Endothelial cell of umbilical vein (primary cell): ENCODE data around the gene SCN10A. TPM values are rescaled to one million over a fixed set of nuclear protein-coding genes. Genes with fewer than 3 reads are reported as not detected.
A peak's percentile ranks its signal among the peaks of the same experiment; 100 is the strongest.

ENCODE experiments used
- BruUV-seq: library from RNA; stranded (reverse); fragments of 400-500 nt; replicated peaks from 2 replicates; lab custom pipeline; 2021; lab: Mats Ljungman, UMichigan
- CTCF ChIA-PET: fragments of 300-600, 350-600 bp; sonication (Branson Sonifier 250); formaldehyde crosslinking; loops from one replicate; lab custom pipeline; 2021; ENCODE audit warnings: antibody characterized with exemption, inconsistent platforms; lab: Charles Lee
- POLR2A ChIA-PET: fragments of 300-600, 350-600 bp; sonication (Branson Sonifier 250); formaldehyde crosslinking; loops from one replicate; lab custom pipeline; 2021; ENCODE audit warnings: antibody characterized with exemption, inconsistent platforms; lab: Charles Lee
- DNase-seq: peaks from one replicate; pipeline ENCODE4 v3.0.0-alpha.2; 2011; ENCODE audit warnings: low read depth, low spot score
- FAIRE-seq: peaks from 2 replicates; lab custom pipeline; 2011; peaks lifted over from hg19 to GRCh38; lab: Jason Lieb, UNC
- H2AFZ ChIP-seq: 2 replicates; pipeline ENCODE4 v1.6.0; 2012; ENCODE audit warnings: low read depth, low read length, control low read depth, inconsistent platforms
- H3K27ac ChIP-seq: 2 replicates; pipeline ENCODE4 v1.5.1; 2011; ENCODE audit warnings: low read depth, mild to moderate bottlenecking, control low read depth, low read length, moderate library complexity; ENCODE audit not compliant: insufficient read depth
- H3K27me3 ChIP-seq, 2 experiments: 2 replicates each; pipeline versions ENCODE4 v1.6.0 to v1.6.1; 2011; ENCODE audit warnings: low read length in 2 of 2, mixed read lengths in 1 of 2; ENCODE audit not compliant: control insufficient read depth in 2 of 2, insufficient read depth in 2 of 2
- H3K36me3 ChIP-seq, 2 experiments: 2 replicates in 1 of 2; 3 replicates in 1 of 2; pipeline ENCODE4 v1.5.1; 2011; ENCODE audit warnings: low read length in 2 of 2, mild to moderate bottlenecking in 1 of 2, moderate library complexity in 1 of 2; ENCODE audit not compliant: control insufficient read depth in 2 of 2, insufficient read depth in 2 of 2; ENCODE audit errors: extremely low read depth in 1 of 2
- H3K4me1 ChIP-seq: 3 replicates; pipeline ENCODE4 v1.5.1; 2011; ENCODE audit warnings: mild to moderate bottlenecking, low read length; ENCODE audit not compliant: control insufficient read depth, insufficient read depth; ENCODE audit errors: extremely low read depth
- H3K4me2 ChIP-seq: 2 replicates; pipeline ENCODE4 v1.6.1; 2011; ENCODE audit warnings: low read length, control low read depth, mixed read lengths; ENCODE audit not compliant: insufficient read depth
- H3K4me3 ChIP-seq, 3 experiments: fragments of 200-600 bp in 1 of 3; sonication (generic), shearing (Covaris generic) in 1 of 3; replicated peaks in 1 of 3; 2 replicates each; pipeline ENCODE4 v1.5.1; 2011 to 2016; ENCODE audit warnings: control low read depth in 3 of 3, low read length in 3 of 3, mild to moderate bottlenecking in 2 of 3, inconsistent platforms in 1 of 3, low read depth in 1 of 3, moderate library complexity in 1 of 3; ENCODE audit not compliant: insufficient read depth in 1 of 3
- H3K79me2 ChIP-seq: 2 replicates; pipeline ENCODE4 v1.6.0; 2012; ENCODE audit warnings: low read length, inconsistent platforms; ENCODE audit not compliant: control insufficient read depth, insufficient read depth
- H3K9ac ChIP-seq: replicated peaks from 2 replicates; pipeline ENCODE3; 2011; ENCODE audit warnings: low read length, control low read depth; ENCODE audit not compliant: insufficient read depth; ENCODE audit errors: extremely low read depth
- H3K9me1 ChIP-seq: replicated peaks from 3 replicates; pipeline ENCODE4 v1.6.0; 2011; ENCODE audit warnings: mild to moderate bottlenecking, low read length; ENCODE audit not compliant: control insufficient read depth, insufficient read depth; ENCODE audit errors: extremely low read depth
- H3K9me3 ChIP-seq: replicated peaks from 2 replicates; pipeline ENCODE4 v1.5.1; 2012; ENCODE audit warnings: low read length, inconsistent platforms; ENCODE audit not compliant: control insufficient read depth, insufficient read depth
- H4K20me1 ChIP-seq: replicated peaks from 2 replicates; pipeline ENCODE3; 2011; ENCODE audit warnings: mild to moderate bottlenecking, low read length; ENCODE audit not compliant: control insufficient read depth, insufficient read depth; ENCODE audit errors: extremely low read depth
- CTCF ChIP-seq, 2 donors: IDR thresholded peaks; 1 replicate in 1 of 2; 2 replicates in 1 of 2; pipeline ENCODE4 v1.5.1; 2011; ENCODE audit warnings: low read length in 2 of 2, mild to moderate bottlenecking in 2 of 2, moderate library complexity in 2 of 2, control low read depth in 1 of 2, inconsistent platforms in 1 of 2, low read depth in 1 of 2; ENCODE audit not compliant: insufficient read depth in 1 of 2; ENCODE audit errors: extremely low read depth in 1 of 2
- GATA2 ChIP-seq: IDR thresholded peaks from 2 replicates; pipeline ENCODE4 v1.7.0; 2011; ENCODE audit warnings: low read depth, mild to moderate bottlenecking, moderate library complexity, mixed read lengths, low read length; ENCODE audit not compliant: insufficient read length, insufficient read depth
- JUN ChIP-seq: IDR thresholded peaks from 2 replicates; pipeline ENCODE4 v1.6.1; 2011; ENCODE audit warnings: borderline replicate concordance, low read depth; ENCODE audit not compliant: insufficient read length, insufficient read depth
- MAX ChIP-seq: IDR thresholded peaks from 2 replicates; pipeline ENCODE4 v1.6.1; 2011; ENCODE audit not compliant: insufficient read depth, insufficient read length
- POLR2A ChIP-seq: IDR thresholded peaks from 2 replicates; pipeline ENCODE4 v1.6.1; 2012; ENCODE audit warnings: low read depth, mild to moderate bottlenecking, control low read depth, low read length
- POLR2AphosphoS5 ChIP-seq: IDR thresholded peaks from 2 replicates; pipeline ENCODE4 v1.6.1; 2012; ENCODE audit warnings: low read depth, mild to moderate bottlenecking, control low read depth, low read length, moderate library complexity; ENCODE audit not compliant: insufficient read depth
- dilution Hi-C: fragments of 300-500 bp; cut with MboI; formaldehyde crosslinking; loops from one replicate; pipeline ENCODE4 v1.15.0; 2019; ENCODE audit warnings: low sequenced_read_pairs; ENCODE audit not compliant: extremely low pct_ligation_motif_present
- intact Hi-C: fragments of 100-400 bp; cut with micrococcal nuclease; formaldehyde crosslinking; loops from one replicate; pipeline ENCODE4 v1.10.0; 2022
- polyA plus RNA-seq, 4 experiments: library from polyadenylated mRNA; depleted of rRNA in 3 of 4; stranded (reverse) in 3 of 4; unstranded in 1 of 4; fragments of >200 nt; gene quantifications; 2 replicates each; pipeline versions ENCODE4 v1.2.1 to v1.2.3, GENCODE V29; 2011 to 2012; ENCODE audit warnings: missing spikeins in 1 of 4
- total RNA-seq: library from RNA; stranded (reverse); gene quantifications from 2 replicates; pipeline ENCODE4 v1.2.3, GENCODE V29; 2021

Gene SCN10A
- total and polyA plus RNA-seq, 2 donors (not counting 3 experiments of a cell fraction or from before 2014, with no cell fraction given): 0.07 TPM; not detected in 1

GRCh38 chr3:38740537-38740936 is 75.5 kb downstream of the SCN10A start:
- BruUV-seq: no TSS peak
- Histone ChIP-seq H3K36me3 (no peaks in the 10 kb centered on the region), H3K27ac (no peak overlapping the region), H3K9ac (no peak overlapping the region), H3K9me3 (no peaks in the 10 kb centered on the region), H3K27me3 (no peaks in the 10 kb centered on the region), H3K9me1 (no peaks in the 10 kb centered on the region), H3K79me2 (no peaks in the 10 kb centered on the region), H4K20me1 (no peaks in the 10 kb centered on the region), H3K4me1 (peaks cover 3% of the 10 kb centered on the region), H2AFZ (peak overlapping the region; percentile 17), H3K4me3 (no peak overlapping the region), H3K4me2 (no peak overlapping the region)
- POLR2A ChIA-PET: no interaction called here
- intact Hi-C loops: no loop called here
- no peak for TF ChIP-seq POLR2A
- no peak for TF ChIP-seq JUN
- no peak for TF ChIP-seq CTCF (IDR thresholded peaks at IDR 0.05; ENCODE audit: extremely low read depth in 1 of 2, insufficient read depth in 1 of 2, low read depth in 1 of 2, low read length in 2 of 2)
- no peak for TF ChIP-seq GATA2
- no peak for TF ChIP-seq POLR2AphosphoS5
- no peak for TF ChIP-seq MAX
- FAIRE-seq (no peak), DNase-seq (no peak)
- CTCF ChIA-PET: interaction anchor here (5.3 kb wide), 1 partner anchor 103 kb away, joined by 72 read pairs; no protein-coding TSS in a partner anchor
- dilution Hi-C loops: no loop called here
